Measurements from ENCODE around the gene TEX2.
A peak's percentile ranks its signal among the peaks of the same experiment; 100 is the strongest.
"Not testable (repeated sequence)": the region's sequence is repeated elsewhere in the genome, so short reads cannot be mapped to it uniquely, and the experiment has no call there.

TEX2 gene

DNA sequence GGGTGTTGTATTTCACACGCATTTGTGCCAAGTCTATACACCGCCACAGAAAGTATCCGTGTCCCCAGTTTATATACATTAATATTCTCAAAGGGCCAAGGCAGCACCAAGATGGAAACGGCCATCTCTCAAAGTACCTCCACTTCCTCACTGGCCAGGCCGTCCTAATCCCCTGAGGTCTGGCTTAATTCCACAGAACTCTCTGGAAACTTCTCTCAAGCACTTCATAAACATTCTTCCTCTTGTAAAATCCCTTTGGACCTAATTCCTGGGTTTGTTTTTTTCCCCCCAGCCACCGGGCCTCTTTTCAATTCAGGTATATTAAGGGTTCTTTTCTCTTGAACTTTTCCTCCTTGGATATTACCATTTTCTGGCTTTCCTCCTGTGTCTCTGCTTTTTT is 128.1 kb downstream of the TEX2 start:
- no peak for DNase-seq (ENCODE audit: low spot score)

DNA sequence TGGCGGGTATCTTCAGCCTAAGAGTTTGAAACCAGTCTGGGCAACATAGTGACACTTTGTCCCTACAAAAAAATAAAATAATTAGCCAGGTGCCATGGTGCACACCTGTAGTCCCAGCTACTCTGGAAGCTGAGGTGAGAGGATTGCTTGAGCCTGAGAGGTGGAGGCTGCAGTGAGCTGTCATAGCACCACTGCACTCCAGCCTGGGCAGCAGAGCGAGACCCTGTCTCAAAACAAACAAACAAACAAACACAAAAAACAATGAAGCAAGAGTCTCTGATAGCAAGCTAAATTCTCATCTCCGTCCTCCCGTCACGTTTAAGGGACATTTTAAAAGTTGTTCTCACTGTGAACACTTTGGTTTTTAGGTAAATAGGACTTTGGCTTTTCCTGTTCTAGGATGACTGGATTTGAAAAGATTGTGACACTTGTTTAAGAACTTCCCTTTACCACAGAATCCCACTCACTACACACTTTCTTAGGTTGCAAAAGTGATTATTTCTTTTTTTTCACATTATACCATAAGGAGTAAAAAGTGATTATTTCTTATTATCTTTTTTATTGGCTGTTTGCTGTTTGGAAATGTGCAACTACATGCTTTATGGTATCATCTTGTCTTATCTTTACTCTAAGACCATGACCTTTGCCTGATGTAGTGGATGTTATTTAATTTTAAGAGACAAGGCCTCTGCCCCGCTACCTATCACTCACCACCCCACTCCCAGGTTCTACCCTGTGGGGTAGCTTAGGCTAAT is 128.7 kb downstream of the TEX2 start:
- no peak for DNase-seq (ENCODE audit: low spot score)

DNA sequence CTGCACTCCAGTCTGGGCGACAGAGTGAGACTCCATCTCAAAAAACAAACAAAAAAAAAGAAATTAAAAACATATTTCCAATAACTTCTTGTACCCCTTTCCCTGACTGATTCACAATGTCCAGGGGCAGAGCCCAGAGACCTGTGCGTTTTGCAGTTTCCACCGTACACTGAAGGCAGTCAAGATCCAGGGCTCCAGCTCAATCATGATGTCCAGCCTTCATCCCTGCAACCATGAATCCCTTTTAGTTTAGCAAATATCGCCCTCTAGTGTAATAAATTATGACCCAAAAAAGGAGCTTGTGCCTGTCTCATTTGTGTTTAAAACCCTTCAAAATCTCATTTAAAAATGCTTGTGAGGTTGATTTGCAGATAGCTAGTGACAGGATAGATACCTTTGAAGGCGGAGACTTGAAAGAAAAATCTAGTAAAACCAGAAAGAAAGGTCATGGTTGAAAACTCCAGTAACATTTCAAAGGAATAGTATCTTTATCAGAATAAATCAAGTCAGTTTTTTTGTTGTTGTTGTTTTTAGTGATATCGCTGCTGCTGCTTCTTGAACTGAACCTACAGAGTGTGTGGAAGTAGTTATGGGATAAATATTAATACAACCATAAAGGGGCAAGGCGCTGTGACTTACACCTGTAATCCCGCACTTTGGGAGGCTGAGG is 129.4 kb downstream of the TEX2 start:
- DNase-seq (ENCODE audit: low spot score), result peak; percentile 75

GRCh38 chr17:64131606-64132270 is 131.3 kb downstream of the TEX2 start:
- DNase-seq (ENCODE audit: low spot score), result no peak

- DNase-seq (ENCODE audit: low spot score), result peak; percentile 78
Observed at GRCh38 chr17:64130559-64131001, 132.5 kb downstream of the TEX2 start.

DNA sequence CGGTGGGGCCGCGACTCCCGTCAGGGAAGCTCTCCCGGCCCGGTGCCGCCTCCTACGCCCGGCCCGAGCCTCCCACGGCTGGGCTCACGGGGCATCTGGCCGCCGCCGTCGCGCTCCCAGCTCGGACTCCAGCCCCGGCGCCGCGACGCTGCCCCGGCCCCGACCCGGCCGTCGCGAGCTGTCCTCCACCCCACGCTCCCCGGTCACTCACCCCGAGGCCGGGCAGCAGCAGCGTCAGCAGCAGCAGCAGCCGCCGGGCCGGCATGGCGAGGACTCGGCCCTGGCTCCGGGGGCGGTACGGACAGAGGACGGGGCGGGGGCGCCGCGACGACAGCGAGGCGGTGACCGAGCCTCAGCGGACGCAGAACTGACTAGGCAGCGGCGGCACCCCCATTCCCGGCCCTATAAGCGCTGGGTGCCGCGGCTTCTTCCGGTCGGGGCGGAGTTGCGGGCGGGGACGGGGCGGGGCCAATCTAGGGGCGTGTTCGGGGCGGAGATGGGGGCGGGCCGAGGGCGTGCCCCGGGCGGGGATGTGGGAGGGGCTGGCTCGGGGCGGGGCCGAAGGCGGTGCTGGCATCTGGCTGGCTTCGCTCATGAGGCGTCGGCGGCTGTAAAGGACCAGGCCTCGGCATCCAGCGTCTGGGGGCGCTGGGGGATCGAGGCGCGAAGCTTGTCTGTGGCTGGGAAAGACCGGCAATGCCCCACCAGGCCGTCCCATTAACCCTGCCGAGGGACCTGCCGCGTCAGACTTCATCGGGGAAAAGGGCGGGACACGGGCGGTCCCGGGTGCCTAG is 133.1 kb downstream of the TEX2 start, which contains the start of gene ERN1:
Gene ERN1, minus strand, starts transcription at position 380 of the 794 bp plus-strand sequence. Its CDS starts 115 bp downstream, at position 265.
- peak; percentile 94 for DNase-seq (ENCODE audit: low spot score)

DNA sequence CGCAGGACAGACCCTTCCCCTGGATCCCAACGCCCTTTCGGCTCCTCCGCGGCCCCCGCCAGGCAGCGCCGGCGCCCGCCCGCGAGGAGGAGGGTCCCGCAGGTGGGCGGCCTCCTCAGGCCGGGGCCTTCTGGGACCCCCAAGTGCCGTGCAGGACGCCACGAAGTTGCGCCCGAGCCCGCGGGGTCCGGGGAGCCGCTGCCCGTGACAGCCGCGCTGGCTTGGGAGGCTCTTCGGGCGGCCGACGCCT is 133.6 kb downstream of the TEX2 start:
- no peak for DNase-seq (ENCODE audit: low spot score)

DNA sequence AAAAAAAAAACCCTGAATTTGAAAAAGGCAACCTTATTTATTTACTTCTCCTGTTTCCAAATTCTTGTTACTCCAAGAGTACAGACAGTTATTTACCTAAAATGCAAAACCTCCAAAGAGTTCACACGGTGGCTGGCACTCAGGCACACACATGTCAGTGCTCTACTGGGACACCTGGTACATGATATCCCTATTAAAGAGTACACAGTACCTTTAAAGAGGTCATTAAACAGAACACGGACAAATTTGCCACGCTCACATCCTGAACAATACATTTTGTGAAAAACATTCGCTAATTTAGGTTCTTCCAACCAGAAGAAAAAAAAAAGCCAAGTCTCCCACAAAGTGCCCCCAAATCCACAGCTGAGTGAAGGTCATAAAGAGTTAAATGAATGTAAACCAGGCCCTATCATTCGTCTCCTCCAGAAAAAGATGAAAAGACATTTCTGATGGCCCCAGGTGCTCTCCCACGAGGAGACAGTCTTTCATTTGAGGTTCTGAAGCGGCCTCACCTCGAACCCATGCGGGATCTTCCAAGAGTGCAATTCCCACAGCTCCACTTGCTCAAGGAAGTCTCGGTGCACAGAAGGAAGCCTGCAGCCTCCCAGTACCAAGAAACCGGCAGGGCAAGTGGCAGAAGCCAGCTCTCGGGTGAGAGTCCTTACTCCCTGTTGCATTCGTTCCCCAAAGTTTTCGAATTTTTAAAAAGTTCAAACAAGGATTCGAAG is 134.1 kb downstream of the TEX2 start:
- DNase-seq (ENCODE audit: low spot score), result peak; percentile 56

- DNase-seq (ENCODE audit: low spot score), result no peak
Observed at GRCh38 chr17:64126918-64127317, 136.1 kb downstream of the TEX2 start.

- no peak for DNase-seq (ENCODE audit: low spot score)
Observed at GRCh38 chr17:64125937-64126336, 137.1 kb downstream of the TEX2 start.

DNA sequence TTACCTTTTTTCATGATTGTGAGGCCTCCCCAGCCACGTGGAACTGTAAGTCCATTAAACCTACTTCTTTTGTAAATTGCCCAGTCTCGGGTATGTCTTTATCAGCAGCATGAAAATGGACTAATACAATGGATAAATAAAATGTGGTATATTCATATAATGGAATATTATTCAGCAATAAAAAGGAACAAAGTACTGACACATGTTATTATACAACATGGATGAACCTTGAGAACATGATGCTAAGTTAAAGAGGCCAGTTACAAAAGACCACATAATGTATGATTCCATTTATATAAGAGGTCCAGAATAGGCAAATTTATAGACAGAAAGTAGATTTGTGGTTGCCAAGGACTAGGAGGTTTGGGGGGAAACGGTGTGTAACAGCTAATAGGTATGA is 138.5 kb downstream of the TEX2 start:
- DNase-seq (ENCODE audit: low spot score), result no peak

GRCh38 chr17:64123114-64123513 is 139.9 kb downstream of the TEX2 start:
- DNase-seq (ENCODE audit: low spot score), result no peak

- DNase-seq (ENCODE audit: low spot score), result not testable (repeated sequence)
Observed at GRCh38 chr17:64120972-64121786, 141.9 kb downstream of the TEX2 start.

DNA sequence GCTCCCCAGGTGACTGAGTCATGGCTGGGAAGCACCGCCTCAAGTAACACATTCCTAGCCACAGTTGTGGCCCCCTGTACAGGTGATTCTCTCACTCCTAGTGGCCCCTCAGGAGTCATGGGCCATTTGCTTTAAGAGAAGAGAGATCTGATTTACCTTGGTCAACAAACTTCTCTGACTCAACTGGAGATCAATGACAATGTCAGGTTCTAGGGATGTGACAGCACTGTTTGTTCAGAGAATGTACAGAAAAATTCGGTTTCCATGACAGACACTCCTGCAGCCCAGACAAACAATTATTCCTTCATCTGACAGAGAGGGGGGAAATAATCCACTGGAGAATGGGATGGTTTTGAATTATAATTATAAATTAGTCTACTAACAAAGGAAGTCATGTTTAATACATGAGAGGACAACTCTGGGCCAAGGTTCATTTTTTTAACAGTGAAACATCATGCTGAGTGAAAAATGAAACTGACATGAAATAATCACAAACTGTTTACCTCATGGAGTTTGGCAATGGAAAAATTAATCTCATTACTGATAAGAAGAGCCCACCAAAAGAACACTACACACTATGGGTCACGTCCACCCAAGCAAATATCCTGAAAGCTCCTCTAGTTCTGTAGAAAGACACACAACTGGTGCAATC is 142.8 kb downstream of the TEX2 start:
- DNase-seq (ENCODE audit: low spot score), result no peak

DNA sequence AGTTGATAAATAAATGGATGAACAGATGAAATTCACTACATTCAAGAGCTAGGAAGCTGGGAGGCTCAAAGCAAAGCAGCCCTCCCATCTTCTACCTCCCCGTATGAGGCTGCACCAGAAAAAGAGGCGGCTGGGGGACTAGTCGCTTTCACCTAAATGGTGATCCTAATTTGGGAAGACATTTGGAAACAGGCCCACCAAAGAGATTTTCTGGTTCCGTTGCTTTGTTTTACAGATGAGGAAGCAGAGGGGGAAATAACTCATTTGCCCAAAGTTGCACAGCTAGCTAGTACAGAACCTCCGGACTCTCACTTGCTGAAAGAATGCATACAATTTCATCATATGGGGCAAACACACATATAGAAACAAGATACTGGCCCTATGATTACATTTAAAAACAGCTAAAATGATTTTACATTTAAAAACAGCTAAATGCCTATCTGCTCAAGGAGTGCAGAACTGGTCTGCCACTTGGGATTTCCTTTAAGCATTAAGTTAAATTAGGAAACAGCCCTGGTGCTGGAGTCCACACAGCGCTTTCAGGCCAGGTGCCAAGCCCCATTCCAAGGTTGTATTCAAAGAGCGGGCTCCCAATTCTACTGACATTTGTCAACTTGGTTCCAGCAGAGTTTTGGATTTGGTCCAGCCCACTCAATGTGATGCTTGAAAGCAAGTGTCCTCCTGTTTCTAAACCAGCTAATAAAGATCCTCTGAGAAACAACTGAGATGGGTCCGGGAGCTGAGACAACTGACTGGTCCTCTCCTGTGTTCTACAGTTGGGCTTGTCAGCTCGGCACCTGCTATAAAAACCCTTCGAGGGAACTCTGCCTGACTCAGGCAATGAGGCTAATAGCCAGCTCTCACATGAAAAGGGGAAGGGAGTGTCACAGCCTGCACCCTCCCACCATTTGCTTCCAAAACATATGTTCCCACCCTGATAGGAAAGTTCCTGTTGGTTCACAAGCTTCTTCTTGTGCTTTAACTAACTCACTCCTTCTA is 144.8 kb downstream of the TEX2 start:
- DNase-seq (ENCODE audit: low spot score), result no peak

- DNase-seq (ENCODE audit: low spot score), result peak; percentile 14
Observed at GRCh38 chr17:64115822-64116534, 147.1 kb downstream of the TEX2 start.

DNA sequence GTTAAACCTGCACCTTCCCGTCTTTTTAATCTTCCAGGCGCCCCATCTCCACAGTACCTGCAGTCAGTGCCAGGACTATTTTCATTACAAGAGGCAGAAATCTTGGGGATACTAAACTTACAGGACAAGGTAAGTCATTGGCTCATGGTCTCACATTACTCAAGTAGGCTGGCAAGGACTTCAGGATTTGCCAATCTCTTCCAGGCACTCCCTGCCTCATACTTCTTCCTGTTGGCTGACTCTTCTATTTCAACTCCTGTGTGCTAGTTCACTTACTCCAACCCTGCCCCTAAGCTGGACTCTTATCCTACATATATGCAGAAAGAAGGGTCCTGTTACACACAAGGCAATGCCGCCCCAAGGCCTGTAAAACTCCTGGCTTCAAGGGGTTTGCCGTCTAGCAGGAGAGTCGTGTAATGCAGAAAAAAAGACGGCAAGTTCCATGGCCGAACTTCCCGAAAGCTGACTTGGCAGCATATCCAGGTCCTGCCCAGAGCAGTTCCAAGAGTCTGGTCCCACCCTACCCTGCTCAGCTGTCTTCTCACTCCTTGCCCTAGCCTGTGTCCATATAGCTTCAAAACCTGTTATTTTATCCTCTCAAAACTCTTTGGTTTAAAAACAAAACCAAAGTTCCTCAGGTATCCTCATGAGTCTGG is 147.9 kb downstream of the TEX2 start:
- DNase-seq (ENCODE audit: low spot score), result no peak

- DNase-seq (ENCODE audit: low spot score), result no peak
Observed at GRCh38 chr17:64113006-64113405, 150.1 kb downstream of the TEX2 start.

All from kidney tubule cell (primary cell).